Astrocyte of the cerebellum (primary cell): ENCODE results near the gene FBXW5.

ENCODE experiments used
- DNase-seq: peaks from one replicate; pipeline ENCODE4 v3.0.0-alpha.2; 2011; ENCODE audit warnings: low read depth
- H3K4me3 ChIP-seq: 2 replicates; pipeline ENCODE4 v1.5.1; 2011; ENCODE audit warnings: mild to moderate bottlenecking, low read depth, low read length, moderate library complexity
- CTCF ChIP-seq: IDR thresholded peaks from 2 replicates; pipeline ENCODE4 v1.5.1; 2012; ENCODE audit warnings: low read length, low read depth, moderate library complexity, mild to moderate bottlenecking; ENCODE audit errors: missing control alignments
- in situ Hi-C: cut with HindIII; loops from 2 replicates; pipeline ENCODE4 v1.10.0; 2017; ENCODE audit warnings: low sequenced_read_pairs

The FBXW5 gene

GRCh38 chr9:136921718-136922117 lies 22.8 kb downstream of the FBXW5 start:
- no peak for TF ChIP-seq CTCF
- H3K4me3 ChIP-seq: no peak overlapping the region
- no peak for DNase-seq
- in situ Hi-C loops: no loop called here

- H3K4me3 ChIP-seq: no peak overlapping the region
- TF ChIP-seq CTCF: no peak
- no peak for DNase-seq
- in situ Hi-C loops: no loop called here
These were observed 23.2 kb downstream of the FBXW5 start for GRCh38 chr9:136921307-136921706.

- no peak overlapping the region for H3K4me3 ChIP-seq
- no peak for DNase-seq
- in situ Hi-C loops: no loop called here
- no peak for TF ChIP-seq CTCF
These were observed 23.8 kb downstream of the FBXW5 start for GRCh38 chr9:136920734-136921231.

- no peak for DNase-seq
- in situ Hi-C loops: no loop called here
- no peak overlapping the region for H3K4me3 ChIP-seq
- TF ChIP-seq CTCF: no peak
These were observed 24.5 kb downstream of the FBXW5 start for GRCh38 chr9:136920069-136920468.

- in situ Hi-C loops: no loop called here
These were observed 26.6 kb downstream of the FBXW5 start for GRCh38 chr9:136917902-136918301.

GRCh38 chr9:136916330-136917184 lies 28.0 kb downstream of the FBXW5 start:
- no peak for TF ChIP-seq CTCF
- no peak for DNase-seq
- in situ Hi-C loops: no loop called here
- no peak overlapping the region for H3K4me3 ChIP-seq

More at GRCh38 chr9:136917902-136918301, 26.6 kb downstream of the FBXW5 start:
- TF ChIP-seq CTCF: no peak
- no peak overlapping the region for H3K4me3 ChIP-seq
- DNase-seq: no peak
